Lower leg skin (tissue), 3 donors: ENCODE measurements around the gene WARS2.

Experiments used
- POLR2A ChIP-seq, 2 donors: fragments of 450-650 bp; IDR thresholded peaks; one replicate each; pipeline ENCODE4 v1.6.1; 2016 to 2017; ENCODE audit warnings: antibody characterized with exemption in 2 of 2, mild to moderate bottlenecking in 1 of 2, moderate library complexity in 1 of 2
- TF ChIP-seq, protein P1 (sequence below), 3 donors: fragments of 450-650 bp; IDR thresholded peaks; one replicate each; pipeline ENCODE4 v1.5.1; 2016; ENCODE audit warnings: antibody characterized with exemption in 3 of 3, mild to moderate bottlenecking in 3 of 3, moderate library complexity in 2 of 3

DNA sequence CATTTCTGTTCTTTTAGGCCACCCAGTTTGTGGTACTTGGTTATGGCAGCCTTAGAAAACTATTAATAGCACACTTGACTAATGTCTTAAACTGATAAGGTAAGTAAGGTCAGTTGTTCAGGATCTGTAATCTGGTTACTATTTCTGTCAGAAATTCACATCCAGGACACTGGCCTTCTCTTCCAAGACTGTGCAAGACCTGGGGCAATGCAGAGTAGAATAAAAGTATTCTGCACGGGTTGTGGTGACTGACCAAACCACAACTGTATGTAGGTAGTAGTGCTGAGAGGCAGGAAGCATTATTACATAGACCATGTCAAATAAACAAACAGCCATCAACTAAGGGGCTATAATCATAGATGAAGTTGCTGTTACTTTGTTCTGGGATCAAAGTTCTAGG, 46.7 kb downstream of the WARS2 start:
- TF ChIP-seq, protein P1, sequence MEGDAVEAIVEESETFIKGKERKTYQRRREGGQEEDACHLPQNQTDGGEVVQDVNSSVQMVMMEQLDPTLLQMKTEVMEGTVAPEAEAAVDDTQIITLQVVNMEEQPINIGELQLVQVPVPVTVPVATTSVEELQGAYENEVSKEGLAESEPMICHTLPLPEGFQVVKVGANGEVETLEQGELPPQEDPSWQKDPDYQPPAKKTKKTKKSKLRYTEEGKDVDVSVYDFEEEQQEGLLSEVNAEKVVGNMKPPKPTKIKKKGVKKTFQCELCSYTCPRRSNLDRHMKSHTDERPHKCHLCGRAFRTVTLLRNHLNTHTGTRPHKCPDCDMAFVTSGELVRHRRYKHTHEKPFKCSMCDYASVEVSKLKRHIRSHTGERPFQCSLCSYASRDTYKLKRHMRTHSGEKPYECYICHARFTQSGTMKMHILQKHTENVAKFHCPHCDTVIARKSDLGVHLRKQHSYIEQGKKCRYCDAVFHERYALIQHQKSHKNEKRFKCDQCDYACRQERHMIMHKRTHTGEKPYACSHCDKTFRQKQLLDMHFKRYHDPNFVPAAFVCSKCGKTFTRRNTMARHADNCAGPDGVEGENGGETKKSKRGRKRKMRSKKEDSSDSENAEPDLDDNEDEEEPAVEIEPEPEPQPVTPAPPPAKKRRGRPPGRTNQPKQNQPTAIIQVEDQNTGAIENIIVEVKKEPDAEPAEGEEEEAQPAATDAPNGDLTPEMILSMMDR (IDR thresholded peaks at IDR 0.05): no peak
- no peak for TF ChIP-seq POLR2A (IDR thresholded peaks at IDR 0.05)
